CD4-positive, alpha-beta T cell treated with Interleukin-15 for 4 hours (primary cell): ENCODE data around the gene GATA3.
A peak's percentile ranks its signal among the peaks of the same experiment; 100 is the strongest.

Source experiments
- DNase-seq: peaks from one replicate; pipeline ENCODE4 v3.0.0-alpha.2; 2020; ENCODE audit warnings: low spot score

The GATA3 gene

GRCh38 chr10:8037941-8038894 is 16.3 kb upstream of the GATA3 start:
- no peak for DNase-seq

GRCh38 chr10:8039321-8039881 is 15.1 kb upstream of the GATA3 start:
- DNase-seq = no peak

- no peak for DNase-seq
Observed at GRCh38 chr10:8040651-8041050, 13.8 kb upstream of the GATA3 start.

GRCh38 chr10:8041284-8041991 is 13.1 kb upstream of the GATA3 start:
- DNase-seq = no peak

GRCh38 chr10:8041992-8042720 is 12.3 kb upstream of the GATA3 start:
- DNase-seq = no peak

- no peak for DNase-seq
Observed at GRCh38 chr10:8042721-8043568, 11.5 kb upstream of the GATA3 start.

GRCh38 chr10:8043569-8044306 is 10.8 kb upstream of the GATA3 start:
- DNase-seq = no peak

- no peak for DNase-seq
Observed at GRCh38 chr10:8044331-8044907, 10.1 kb upstream of the GATA3 start.

GRCh38 chr10:8044908-8045725 is 9.4 kb upstream of the GATA3 start:
- DNase-seq = no peak

- DNase-seq = no peak
Observed at GRCh38 chr10:8045726-8046494, 8.6 kb upstream of the GATA3 start.

- DNase-seq = no peak
Observed at GRCh38 chr10:8047452-8048280, 6.8 kb upstream of the GATA3 start.

- peak; percentile 69 for DNase-seq
Observed at GRCh38 chr10:8048281-8049008, 6.0 kb upstream of the GATA3 start.

GRCh38 chr10:8049045-8049864 is 5.2 kb upstream of the GATA3 start:
- no peak for DNase-seq

- DNase-seq = no peak
Observed at GRCh38 chr10:8049865-8050555, 4.5 kb upstream of the GATA3 start.

GRCh38 chr10:8050556-8051108 is 3.9 kb upstream of the GATA3 start:
- DNase-seq = no peak
